ENCODE data around the gene ADCK1.

DNA sequence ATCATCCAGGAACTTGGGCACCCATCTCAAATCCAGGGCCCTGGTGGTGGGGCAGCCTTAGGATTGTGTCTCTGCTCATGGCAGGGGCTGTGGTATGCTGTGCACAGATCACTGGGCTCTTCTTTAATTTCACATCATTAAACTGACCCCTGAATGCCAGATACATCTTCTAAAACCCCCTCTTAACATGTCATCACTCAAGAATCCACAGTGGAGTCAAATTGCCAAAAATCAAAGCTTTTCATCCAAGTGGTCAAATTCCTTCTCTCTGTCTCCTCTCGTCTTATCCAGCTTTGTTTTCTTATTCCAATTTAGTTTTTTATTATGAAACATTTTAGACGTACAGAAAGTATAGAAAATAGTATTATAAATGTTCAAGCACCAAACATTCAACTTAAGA, 97.5 kb downstream of the ADCK1 start:
- TF ChIP-seq, protein P1, sequence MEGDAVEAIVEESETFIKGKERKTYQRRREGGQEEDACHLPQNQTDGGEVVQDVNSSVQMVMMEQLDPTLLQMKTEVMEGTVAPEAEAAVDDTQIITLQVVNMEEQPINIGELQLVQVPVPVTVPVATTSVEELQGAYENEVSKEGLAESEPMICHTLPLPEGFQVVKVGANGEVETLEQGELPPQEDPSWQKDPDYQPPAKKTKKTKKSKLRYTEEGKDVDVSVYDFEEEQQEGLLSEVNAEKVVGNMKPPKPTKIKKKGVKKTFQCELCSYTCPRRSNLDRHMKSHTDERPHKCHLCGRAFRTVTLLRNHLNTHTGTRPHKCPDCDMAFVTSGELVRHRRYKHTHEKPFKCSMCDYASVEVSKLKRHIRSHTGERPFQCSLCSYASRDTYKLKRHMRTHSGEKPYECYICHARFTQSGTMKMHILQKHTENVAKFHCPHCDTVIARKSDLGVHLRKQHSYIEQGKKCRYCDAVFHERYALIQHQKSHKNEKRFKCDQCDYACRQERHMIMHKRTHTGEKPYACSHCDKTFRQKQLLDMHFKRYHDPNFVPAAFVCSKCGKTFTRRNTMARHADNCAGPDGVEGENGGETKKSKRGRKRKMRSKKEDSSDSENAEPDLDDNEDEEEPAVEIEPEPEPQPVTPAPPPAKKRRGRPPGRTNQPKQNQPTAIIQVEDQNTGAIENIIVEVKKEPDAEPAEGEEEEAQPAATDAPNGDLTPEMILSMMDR (IDR thresholded peaks at IDR 0.05), result no peak
- no peak for TF ChIP-seq POLR2A (IDR thresholded peaks at IDR 0.05)

Data from vagina (tissue), 2 donors.